ENCODE results near the gene TUBB4A. TPM values are rescaled to one million over a fixed set of nuclear protein-coding genes. Genes with fewer than 3 reads are reported as not detected.

TUBB4A gene
- total and polyA plus RNA-seq, 10 of the 15 experiments (the other 5 are each of a cell fraction or from before 2014, with no cell fraction given), result 0.29 to 22.4 (median 3.8) TPM

GRCh38 chr19:6490134-6490533 lies 12.0 kb downstream of the TUBB4A start:
- Histone ChIP-seq H2AFZ (ENCODE audit: control insufficient read depth, low read depth, low read length) (peak overlapping the region; percentile 95), H3K9me3 (replicated peaks; ENCODE audit: control insufficient read depth, insufficient read depth, low read length) (no peaks in the 10 kb centered on the region), H3K27me3 (replicated peaks in 1 of 2; ENCODE audit: control insufficient read depth in 2 of 2, insufficient read depth in 2 of 2, low read length in 1 of 2) (no peaks in the 10 kb centered on the region), H3K4me2 (ENCODE audit: control insufficient read depth, insufficient read depth) (peak overlapping the region; percentile 77), H3K4me3 (peak overlapping the region; percentile 76), H3K27ac (ENCODE audit: control insufficient read depth, insufficient read depth) (peak overlapping the region; percentile 89), H3K36me3 (ENCODE audit: control insufficient read depth in 2 of 2, insufficient read depth in 2 of 2, low read length in 1 of 2) (no peaks in the 10 kb centered on the region), H4K20me1 (ENCODE audit: control insufficient read depth, insufficient read depth) (no peaks in the 10 kb centered on the region), H3K4me1 (ENCODE audit: control insufficient read depth, insufficient read depth, low read length) (peaks cover 3% of the 10 kb centered on the region; the same call in 1 of the 2 replicates), H3K9ac (ENCODE audit: control insufficient read depth, insufficient read depth, low read length) (peak overlapping the region; percentile 79), H3K79me2 (ENCODE audit: control insufficient read depth, insufficient read depth, low read length) (no peaks in the 10 kb centered on the region)
- no TSS peak for BruUV-seq (replicated peaks)
- intact Hi-C loops (cut with micrococcal nuclease; ENCODE audit: unreplicated experiment) (no loop called here), in situ Hi-C loops (cut with MboI) (no loop called here)
- CTCF ChIA-PET, result interaction anchor here (1.4 to 4.2 kb wide), 4 partner anchors 8 to 437 kb away, joined by 3 to 26 read pairs (median 5); partner anchors contain the start of gene DENND1C
- RAD21 ChIA-PET (ENCODE audit: unreplicated experiment), result interaction anchor here (0.6 to 2.8 kb wide), 4 partner anchors 8 to 140 kb away, joined by 3 to 11 read pairs (median 3); partner anchors contain the start of genes DENND1C and KHSRP
- no peak for DNase-seq (ENCODE audit: low read depth, low spot score)
- WGBS (ENCODE audit: insufficient coverage, insufficient replicate concordance, low lambda C conversion rate, missing lambda C conversion rate), result 47% methylated on average over 2 of the region's 2 CpGs
- SMC1A ChIA-PET (ENCODE audit: uncharacterized antibody, unreplicated experiment), result interaction anchor here (1.1 to 2.2 kb wide), 2 partner anchors 9 to 10 kb away, joined by 5 to 8 read pairs; partner anchors contain the start of gene DENND1C
- TF ChIP-seq RAD51 (IDR thresholded peaks at IDR 0.05) (peak; percentile 56; the same call in 1 of the 2 replicates), SMC3 (IDR thresholded peaks at IDR 0.05; ENCODE audit: borderline replicate concordance, low read length) (no peak), IKZF1 (conservative IDR thresholded peaks at IDR 0.05) (no peak), NBN (IDR thresholded peaks at IDR 0.05) (peak; percentile 30; the same call in 1 of the 2 replicates), HDGF (IDR thresholded peaks at IDR 0.05) (peak; percentile 47; the same call in 1 of the 2 replicates), STAT1 (conservative IDR thresholded peaks at IDR 0.05) (no peak), EP300 (IDR thresholded peaks at IDR 0.05; ENCODE audit: borderline replicate concordance in 1 of 2, control insufficient read depth in 1 of 2, low read depth in 2 of 2, low read length in 2 of 2) (no peak)
- no peak for FAIRE-seq
- no peak for ATAC-seq
- POLR2A ChIA-PET, result interaction anchor here (0.5 to 1.5 kb wide), 10 partner anchors 10 to 743 kb away, joined by 3 to 8 read pairs (median 4); partner anchors contain the start of gene ALKBH7

All from GM12878 (cell line).